Common myeloid progenitor, CD34-positive (primary cell): ENCODE data around the gene E2F6.

Experiments
- CTCF ChIA-PET: fragments of 350-600 bp; sonication (Branson Sonifier 250); formaldehyde crosslinking; loops from one replicate; lab custom pipeline; 2021; ENCODE audit warnings: antibody characterized with exemption; lab: Charles Lee
- POLR2A ChIA-PET: fragments of 350-600 bp; sonication (Branson Sonifier 250); formaldehyde crosslinking; loops from one replicate; lab custom pipeline; 2021; ENCODE audit warnings: antibody characterized with exemption; lab: Charles Lee
- DNase-seq, 3 donors: peaks; one replicate each; pipeline versions ENCODE4 v3.0.0 to v3.0.0-alpha.2; 2013
- H3K27ac ChIP-seq, 2 experiments: 1 replicate in 1 of 2; 2 replicates in 1 of 2; pipeline ENCODE4 v1.7.0; 2013; ENCODE audit warnings: inconsistent platforms in 2 of 2, low read length in 2 of 2, mild to moderate bottlenecking in 2 of 2, low read depth in 1 of 2, moderate library complexity in 1 of 2; ENCODE audit not compliant: severe bottlenecking in 2 of 2, insufficient read depth in 1 of 2, poor library complexity in 1 of 2
- H3K27me3 ChIP-seq, 5 experiments: replicated peaks in 2 of 5; 1 replicate in 3 of 5; 2 replicates in 2 of 5; pipeline versions ENCODE4 v1.6.1 to v1.7.0; 2013; ENCODE audit warnings: low read length in 4 of 5, mild to moderate bottlenecking in 2 of 5, moderate library complexity in 2 of 5, inconsistent platforms in 1 of 5; ENCODE audit not compliant: insufficient read depth in 5 of 5, control insufficient read depth in 4 of 5
- H3K36me3 ChIP-seq, 4 experiments: 1 replicate in 2 of 4; 2 replicates in 2 of 4; pipeline versions ENCODE4 v1.6.1 to v1.7.0; 2013; ENCODE audit warnings: low read length in 3 of 4, control low read depth in 1 of 4, mild to moderate bottlenecking in 1 of 4; ENCODE audit not compliant: control insufficient read depth in 4 of 4, insufficient read depth in 4 of 4
- H3K4me1 ChIP-seq, 4 experiments: 1 replicate in 3 of 4; 2 replicates in 1 of 4; pipeline versions ENCODE4 v1.6.1 to v1.7.1; 2013; ENCODE audit warnings: low read length in 3 of 4, mild to moderate bottlenecking in 3 of 4, control low read depth in 1 of 4, inconsistent platforms in 1 of 4, moderate library complexity in 1 of 4; ENCODE audit not compliant: control insufficient read depth in 4 of 4, insufficient read depth in 4 of 4; ENCODE audit errors: control extremely low read depth in 1 of 4
- H3K4me3 ChIP-seq, 7 experiments: 1 replicate in 4 of 7; 2 replicates in 3 of 7; pipeline versions ENCODE4 v1.5.1 to v1.7.0; 2013; ENCODE audit warnings: mild to moderate bottlenecking in 7 of 7, low read length in 6 of 7, moderate library complexity in 6 of 7, inconsistent platforms in 2 of 7, low read depth in 2 of 7, control low read depth in 1 of 7; ENCODE audit not compliant: insufficient read depth in 4 of 7, control insufficient read depth in 1 of 7; ENCODE audit errors: extremely low read depth in 1 of 7
- H3K9me3 ChIP-seq, 5 experiments: 1 replicate in 4 of 5; 2 replicates in 1 of 5; pipeline versions ENCODE4 v1.6.1 to v1.7.1; 2013; ENCODE audit warnings: low read length in 4 of 5, mild to moderate bottlenecking in 2 of 5, inconsistent platforms in 1 of 5, low read depth in 1 of 5, moderate library complexity in 1 of 5; ENCODE audit not compliant: control insufficient read depth in 4 of 5, insufficient read depth in 2 of 5; ENCODE audit errors: control extremely low read depth in 1 of 5
- WGBS: methylation state at CpG from one replicate; pipeline ENCODE4 v1.1.5; 2013; ENCODE audit not compliant: insufficient coverage; 5-methylcytosine and 5-hydroxymethylcytosine counted together

The E2F6 gene

GRCh38 chr2:11419781-11420180 lies 46.2 kb downstream of the E2F6 start:
- Histone ChIP-seq H3K36me3 (no peaks in the 10 kb centered on the region), H3K4me3 (no peak overlapping the region), H3K27ac (no peak overlapping the region), H3K4me1 (no peaks in the 10 kb centered on the region), H3K9me3 (peaks cover 0 to 12% (median 6%) of the 10 kb centered on the region in 5 experiments), H3K27me3 (no peaks in the 10 kb centered on the region)
- POLR2A ChIA-PET: no interaction called here
- 92% methylated on average over 8 of the region's 8 CpGs for WGBS
- CTCF ChIA-PET: interaction anchor here (1.1 kb wide), 1 partner anchor 185 kb away, joined by 7 read pairs; no protein-coding TSS in a partner anchor
- no peak for DNase-seq

DNA sequence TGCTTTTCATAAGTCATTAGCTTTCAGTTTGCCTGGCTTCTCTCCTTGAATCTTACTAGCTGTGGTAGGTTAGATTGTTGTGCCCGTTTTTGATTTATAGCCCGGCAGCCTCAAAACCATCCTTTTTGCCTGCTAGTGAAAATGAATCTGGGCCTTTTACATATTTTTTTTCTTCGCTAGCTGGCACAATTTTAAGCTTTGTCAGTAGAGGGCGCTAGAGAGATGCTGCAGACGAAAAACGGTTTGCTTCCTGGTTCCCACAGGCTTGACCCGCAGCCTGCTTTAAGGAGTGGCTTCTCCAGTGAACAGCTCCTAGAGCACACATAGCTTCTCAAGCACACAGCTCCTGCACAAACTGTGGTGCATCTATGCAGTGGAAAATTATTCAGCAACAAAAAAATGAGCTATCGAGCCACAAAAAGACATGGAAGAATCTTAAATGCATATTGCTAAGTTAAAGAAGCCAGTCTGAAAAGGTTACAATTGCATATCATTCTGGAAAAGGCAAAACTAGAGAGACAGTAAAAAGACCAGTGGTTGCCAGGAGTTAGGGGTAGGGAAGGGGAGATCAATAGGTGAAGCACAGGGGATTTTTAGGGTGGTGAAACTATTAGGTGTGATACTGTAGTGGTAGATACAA lies 47.9 kb downstream of the E2F6 start:
- Histone ChIP-seq H3K27ac (no peak overlapping the region), H3K27me3 (no peaks in the 10 kb centered on the region), H3K4me3 (no peak overlapping the region), H3K4me1 (no peaks in the 10 kb centered on the region), H3K36me3 (no peaks in the 10 kb centered on the region), H3K9me3 (peaks cover 0 to 12% (median 6%) of the 10 kb centered on the region in 5 experiments)
- peak in 2 of 3 donors; percentile 15 to 18 for DNase-seq
- ChIA-PET POLR2A (no interaction called here), CTCF (interaction anchor here (0.7 to 1.3 kb wide), 4 partner anchors 15 to 288 kb away, joined by 3 to 4 read pairs (median 3); a partner anchor contains a TSS)
- WGBS: 58% methylated on average over 7 of the region's 8 CpGs

GRCh38 chr2:11416931-11417330 lies 49.0 kb downstream of the E2F6 start:
- Histone ChIP-seq H3K27ac (no peak overlapping the region), H3K36me3 (no peaks in the 10 kb centered on the region), H3K4me3 (no peak overlapping the region), H3K27me3 (no peaks in the 10 kb centered on the region), H3K9me3 (peaks cover 0 to 12% (median 6%) of the 10 kb centered on the region in 5 experiments), H3K4me1 (no peaks in the 10 kb centered on the region)
- WGBS: 100% methylated on average over 2 of the region's 2 CpGs
- no peak for DNase-seq
- ChIA-PET POLR2A (no interaction called here), CTCF (interaction anchor here (1.1 to 1.3 kb wide), 2 partner anchors 284 to 287 kb away, joined by 3 read pairs; a partner anchor contains a TSS)

- H3K27me3 ChIP-seq: no peaks in the 10 kb centered on the region
- no peaks in the 10 kb centered on the region for H3K36me3 ChIP-seq
- no peak for DNase-seq
- H3K27ac ChIP-seq: no peak overlapping the region
- peaks cover 0 to 2% (median 0%) of the 10 kb centered on the region in 4 experiments for H3K4me1 ChIP-seq
- ChIA-PET POLR2A (no interaction called here), CTCF (no interaction called here)
- H3K4me3 ChIP-seq: no peak overlapping the region
- 100% methylated on average over 1 of the region's 2 CpGs for WGBS
- peaks cover 0 to 12% (median 6%) of the 10 kb centered on the region in 5 experiments for H3K9me3 ChIP-seq
Measured at GRCh38 chr2:11416186-11416585, 49.8 kb downstream of the E2F6 start.

GRCh38 chr2:11414372-11415124 lies 51.4 kb downstream of the E2F6 start:
- Histone ChIP-seq H3K36me3 (no peaks in the 10 kb centered on the region), H3K4me3 (no peak overlapping the region), H3K27me3 (no peaks in the 10 kb centered on the region), H3K9me3 (peaks cover 0 to 12% (median 6%) of the 10 kb centered on the region in 5 experiments), H3K27ac (no peak overlapping the region), H3K4me1 (peaks cover 0 to 2% (median 0%) of the 10 kb centered on the region in 4 experiments)
- ChIA-PET POLR2A (no interaction called here), CTCF (interaction anchor here (0.7 to 4.5 kb wide), 3 partner anchors 160 to 180 kb away, joined by 3 to 15 read pairs (median 3); no protein-coding TSS in a partner anchor)
- 98% methylated on average over 11 of the region's 12 CpGs for WGBS
- DNase-seq: no peak

DNA sequence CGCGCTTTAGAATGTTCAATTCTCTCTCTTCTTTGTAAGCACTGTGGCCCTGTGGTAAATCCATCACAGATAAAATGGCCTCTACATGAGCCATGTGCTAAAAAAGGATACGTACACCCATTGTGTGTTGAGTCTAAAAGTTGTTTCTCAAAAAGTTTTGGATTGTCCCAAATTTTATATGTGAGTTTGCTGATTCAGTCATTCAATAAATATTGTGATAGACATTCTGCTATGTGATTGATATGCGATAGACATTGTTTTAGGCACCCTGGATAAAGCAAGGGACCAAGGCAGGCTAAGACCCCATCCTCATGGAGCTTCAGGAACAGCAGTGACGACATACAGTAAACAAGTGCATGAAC lies 53.5 kb downstream of the E2F6 start:
- Histone ChIP-seq H3K4me3 (no peak overlapping the region), H3K27me3 (no peaks in the 10 kb centered on the region), H3K36me3 (no peaks in the 10 kb centered on the region), H3K27ac (no peak overlapping the region), H3K4me1 (peaks cover 0 to 2% (median 0%) of the 10 kb centered on the region in 4 experiments), H3K9me3 (peaks cover 0 to 5% (median 0%) of the 10 kb centered on the region in 5 experiments)
- no peak for DNase-seq
- WGBS: 95% methylated on average over 5 of the region's 5 CpGs
- CTCF ChIA-PET: interaction anchor here (1.0 to 4.5 kb wide), 5 partner anchors 35 to 283 kb away, joined by 3 to 19 read pairs (median 7); a partner anchor contains a TSS
- POLR2A ChIA-PET: no interaction called here
